GM19468 (cell line): ENCODE measurements around the gene RAPH1.
"Not testable (repeated sequence)": the region's sequence is repeated elsewhere in the genome, so short reads cannot be mapped to it uniquely, and the experiment has no call there.

Source experiments
- ATAC-seq: cut with Tn5 transposase; IDR thresholded peaks from one replicate; pipeline ENCODE4 v1.9.1; 2021; ENCODE audit warnings: mild to moderate bottlenecking, moderate library complexity, moderate number of reproducible peaks; ENCODE audit not compliant: unreplicated experiment; ENCODE audit errors: extremely low read depth

RAPH1 gene

DNA sequence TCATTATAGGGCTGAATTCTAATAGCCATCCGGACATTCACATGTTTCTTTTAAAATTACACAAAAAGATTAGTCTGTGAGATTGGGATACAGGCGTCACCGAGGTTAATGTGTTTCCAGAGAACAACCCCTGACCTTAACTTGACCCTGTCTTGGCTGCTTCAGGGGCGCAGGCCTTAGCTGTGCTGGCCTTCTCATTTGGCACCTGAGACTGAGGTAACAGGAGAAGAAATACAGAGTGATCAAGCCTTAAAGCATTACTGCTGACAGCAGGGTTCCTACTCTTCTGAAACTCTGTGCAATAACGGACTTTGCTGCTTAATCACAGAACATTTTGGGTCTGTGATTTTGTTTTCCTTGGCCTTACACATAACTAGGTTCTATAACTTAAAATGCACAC, 92.6 kb downstream of the RAPH1 start:
- no peak for ATAC-seq

DNA sequence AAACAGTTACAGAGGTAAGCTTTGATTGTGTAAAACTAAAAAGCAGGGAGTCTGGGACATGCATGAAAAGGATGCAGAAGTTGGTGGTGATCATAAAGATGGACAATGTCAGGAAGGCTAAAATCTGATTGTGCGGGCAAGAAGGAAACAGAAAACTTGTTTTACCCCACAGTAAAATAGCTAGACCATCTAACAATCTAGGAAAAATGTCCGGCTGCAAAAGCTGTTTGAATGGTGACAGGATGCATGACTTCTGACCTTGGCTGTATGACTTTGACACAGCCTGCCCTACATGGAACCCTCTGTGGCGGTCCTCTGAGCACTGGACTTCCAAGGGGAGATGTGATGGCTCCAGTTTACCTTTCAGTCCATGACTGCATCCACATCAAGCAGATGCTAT, 93.6 kb downstream of the RAPH1 start:
- no peak for ATAC-seq

DNA sequence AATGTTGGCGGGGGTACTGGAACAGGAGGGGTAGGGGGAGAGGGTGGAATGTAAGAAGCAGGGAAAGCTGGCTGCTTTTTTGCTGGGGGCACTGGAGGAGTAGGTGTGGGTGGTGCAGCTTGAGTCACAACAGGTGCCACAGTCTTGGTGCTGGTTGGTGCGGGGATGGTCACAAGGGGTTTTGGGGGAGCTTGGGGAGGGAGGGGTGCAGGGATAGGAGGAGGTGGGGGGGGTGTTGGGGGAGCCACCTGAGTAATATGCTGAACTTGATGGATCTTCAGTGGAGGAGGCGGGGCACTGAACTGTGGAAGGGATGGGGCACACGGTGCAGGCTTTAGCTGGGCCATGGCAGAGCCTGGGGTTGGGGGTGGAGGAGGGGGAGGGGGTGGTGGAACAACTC, 94.4 kb downstream of the RAPH1 start:
- no peak for ATAC-seq

DNA sequence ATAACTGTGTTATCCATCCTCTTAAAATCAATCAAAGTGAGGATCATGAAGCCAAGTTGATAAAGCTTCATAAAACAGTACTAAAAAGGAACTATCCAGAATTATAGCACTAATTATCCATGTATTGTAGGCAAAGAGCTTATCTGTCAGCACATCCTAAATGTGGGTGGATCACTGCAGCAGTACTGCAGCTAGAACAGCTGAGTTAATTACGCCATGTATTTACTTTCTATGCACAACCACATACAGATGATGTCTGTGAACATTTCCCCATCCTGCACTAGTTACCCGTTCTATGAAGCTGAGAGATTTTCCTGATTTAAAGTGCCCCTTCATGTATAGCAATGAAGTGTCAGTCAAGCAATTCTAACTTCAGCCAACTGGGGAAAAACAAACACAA, 96.6 kb downstream of the RAPH1 start:
- ATAC-seq: no peak

DNA sequence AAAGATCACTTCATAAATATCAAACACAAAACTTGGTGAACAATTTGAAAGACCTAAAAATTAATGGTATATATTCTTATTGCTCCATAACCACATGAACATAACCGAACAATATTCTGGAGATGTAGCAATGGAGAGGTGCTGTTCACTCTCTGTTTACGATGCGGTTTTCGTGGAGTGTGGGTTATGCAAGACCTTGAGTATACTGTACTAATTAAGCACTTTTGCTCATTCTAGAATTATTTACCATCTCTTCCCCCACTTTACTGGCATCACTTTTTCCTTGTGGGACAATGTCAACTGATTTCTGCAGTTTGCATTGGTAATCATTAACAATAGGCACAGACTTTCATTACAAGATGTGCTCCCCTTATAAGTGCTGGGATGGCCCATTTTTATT, 97.6 kb downstream of the RAPH1 start:
- ATAC-seq: no peak

DNA sequence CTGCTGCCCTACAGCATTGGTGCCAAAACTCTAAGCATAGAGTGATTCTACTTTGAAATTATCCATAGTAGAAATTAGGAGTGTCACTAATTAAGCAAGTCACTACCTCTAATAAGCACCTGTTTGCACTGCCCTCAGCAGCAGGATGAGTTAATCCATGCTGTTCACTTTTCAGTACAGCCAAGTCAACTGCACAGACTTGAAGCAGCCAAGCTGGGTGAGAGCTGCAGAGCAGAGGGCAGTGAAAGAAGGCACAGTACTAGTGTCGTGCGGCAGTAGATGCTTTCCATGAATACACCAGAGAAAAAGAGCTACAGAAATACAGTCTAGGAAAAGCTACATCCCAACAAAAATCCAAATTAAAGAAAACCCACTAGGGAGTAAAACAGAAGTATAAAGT, 98.6 kb downstream of the RAPH1 start:
- ATAC-seq: no peak

GRCh38 chr2:203432811-203433210, 102.3 kb downstream of the RAPH1 start:
- no peak for ATAC-seq

DNA sequence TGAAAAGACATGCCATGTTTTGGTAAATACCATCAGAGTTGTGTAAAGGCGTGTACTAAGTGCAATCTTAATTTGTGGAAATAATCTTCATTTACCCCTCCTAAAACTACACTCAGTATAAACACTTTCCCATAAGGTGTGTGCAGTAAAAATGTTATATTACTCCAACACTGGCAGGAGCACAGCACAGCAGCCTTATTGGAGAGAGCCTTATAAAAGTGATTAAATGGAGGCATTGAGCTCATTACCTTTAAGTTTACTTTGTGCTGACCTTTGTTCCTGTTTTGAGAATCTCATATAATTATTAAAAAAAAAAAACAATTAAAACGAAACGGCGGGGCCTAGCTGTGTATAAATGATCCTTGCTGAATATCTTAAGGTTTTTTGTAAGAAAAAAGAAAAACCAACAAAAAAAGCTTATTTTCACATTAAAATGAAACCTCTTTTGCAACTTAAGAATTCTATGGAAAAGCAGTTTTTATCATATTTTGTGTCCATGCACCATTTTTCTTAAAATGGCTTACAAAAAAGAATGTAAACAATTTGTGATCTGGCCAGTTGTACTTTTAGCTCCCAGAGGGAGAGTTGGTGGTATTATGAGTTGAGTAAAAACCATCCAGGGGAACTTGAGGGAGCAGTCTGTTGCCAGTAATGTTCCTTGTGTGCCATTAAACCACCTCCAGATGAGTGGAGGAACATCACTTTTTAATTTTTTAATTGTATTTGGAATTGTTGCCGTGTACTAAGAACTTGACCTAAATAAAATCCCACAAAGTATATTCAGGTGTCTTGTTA, 103.5 kb downstream of the RAPH1 start:
- no peak for ATAC-seq

DNA sequence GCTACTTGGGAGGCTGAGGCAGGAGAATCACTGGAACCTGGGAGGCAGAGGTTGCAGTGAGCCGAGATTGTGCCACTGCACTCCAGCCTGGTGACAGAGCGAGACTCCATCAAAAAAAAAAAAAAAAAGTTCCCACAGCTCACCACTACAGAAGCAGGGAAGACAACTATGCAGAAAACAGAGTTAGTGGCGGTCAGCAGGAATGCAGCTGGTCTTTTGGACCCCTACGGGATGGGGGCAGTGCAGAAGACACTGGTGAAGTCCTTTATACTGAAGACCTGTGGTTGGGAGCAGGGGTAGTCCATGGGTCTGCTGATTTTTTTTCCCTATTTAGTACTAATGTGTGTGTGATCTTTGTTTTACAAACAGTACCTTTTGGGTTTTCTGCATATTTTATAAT, 105.5 kb downstream of the RAPH1 start:
- not testable (repeated sequence) for ATAC-seq

- no peak for ATAC-seq
These were observed 108.0 kb downstream of the RAPH1 start for GRCh38 chr2:203427061-203427460.

GRCh38 chr2:203418271-203418670, 116.8 kb downstream of the RAPH1 start:
- no peak for ATAC-seq

DNA sequence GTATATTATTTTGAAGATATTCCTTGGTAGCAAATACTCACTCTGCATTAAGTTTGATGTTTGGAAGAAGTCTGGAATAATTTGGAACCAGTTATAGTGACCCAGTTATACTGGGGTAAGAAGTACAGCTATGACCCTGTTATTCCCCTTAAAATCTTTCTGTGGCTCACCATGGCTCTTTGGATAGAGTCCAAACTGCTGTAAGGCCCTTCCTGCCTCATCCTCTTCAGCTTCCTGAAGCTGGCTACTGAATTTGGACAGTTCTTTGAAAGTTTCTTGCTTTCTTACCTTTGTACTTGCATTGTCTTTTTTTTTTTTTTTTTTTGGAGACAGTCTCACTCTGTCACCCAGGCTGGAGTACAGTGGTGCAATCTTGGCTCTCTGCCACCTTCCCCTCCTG, 121.3 kb downstream of the RAPH1 start:
- ATAC-seq: no peak

DNA sequence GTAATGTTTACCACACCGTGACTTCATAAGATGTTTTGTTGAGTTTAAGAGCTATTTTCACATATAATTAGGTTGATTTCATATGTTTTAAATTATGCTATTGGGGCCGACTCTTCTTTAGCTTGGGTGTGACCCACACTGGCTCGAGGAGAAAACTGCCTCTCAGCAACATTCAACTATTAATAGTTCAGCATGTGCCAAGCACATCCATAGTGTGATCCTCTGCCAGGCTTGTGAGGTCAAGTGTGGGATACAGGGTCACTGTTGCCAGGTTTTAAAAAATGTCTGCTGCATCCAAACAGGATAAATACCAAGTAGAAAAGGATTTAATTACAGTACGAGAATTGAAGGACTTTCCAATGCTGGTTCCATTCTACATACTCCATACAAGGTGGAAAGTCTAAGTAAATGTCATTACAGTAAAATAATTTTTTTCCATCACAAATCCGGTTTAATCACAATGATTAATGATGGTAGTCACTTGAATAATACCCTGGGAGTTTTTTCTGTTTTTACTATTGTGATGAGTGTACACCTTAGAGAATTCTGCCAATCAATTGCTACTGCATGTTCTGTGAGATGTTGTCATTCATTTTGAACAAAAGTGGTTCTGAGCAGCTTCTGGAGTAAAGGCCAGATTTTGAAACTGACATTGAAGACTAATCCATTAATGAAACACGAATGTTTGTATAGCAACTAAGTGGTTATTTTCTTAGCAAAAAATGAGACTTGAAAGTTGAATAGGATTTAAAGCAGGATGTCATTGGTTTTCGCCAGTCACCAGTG, 122.4 kb downstream of the RAPH1 start:
- no peak for ATAC-seq

DNA sequence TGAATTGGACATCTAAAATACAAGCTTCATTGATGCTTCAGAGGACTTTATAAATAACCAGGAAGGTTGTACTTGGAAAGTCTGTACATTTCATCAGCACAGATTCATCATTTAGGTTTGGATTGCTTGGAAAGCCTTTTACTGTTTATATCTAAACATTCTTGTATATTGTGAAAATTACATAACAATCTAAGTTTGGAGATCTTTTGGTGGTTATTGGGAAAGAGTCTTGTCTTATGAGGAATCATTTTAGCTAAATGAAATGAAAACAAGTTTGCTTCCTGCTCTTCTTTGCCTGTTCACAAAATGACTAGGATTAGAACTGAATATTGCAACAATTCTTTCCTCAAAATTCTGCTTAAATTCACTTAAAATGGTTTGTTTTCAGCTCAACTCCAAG, 127.6 kb downstream of the RAPH1 start:
- no peak for ATAC-seq

DNA sequence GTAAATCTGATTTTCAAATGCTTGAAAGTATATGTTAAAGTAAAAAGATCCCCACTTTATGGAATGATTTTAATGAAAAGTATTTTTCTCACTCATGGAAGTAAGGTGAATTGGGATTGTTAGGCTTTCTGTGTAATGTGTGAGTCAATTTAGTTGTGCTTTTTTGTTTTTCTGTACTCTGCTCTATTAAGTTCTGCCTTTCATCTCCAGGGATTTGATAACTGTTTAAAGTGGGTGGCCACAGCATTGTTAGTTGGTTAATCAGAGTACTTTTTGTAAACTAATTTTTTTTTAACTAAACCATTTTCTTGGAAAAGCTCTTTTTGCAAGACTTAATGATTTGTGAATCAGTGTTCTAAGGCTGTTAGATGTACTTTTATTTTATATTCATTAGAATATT, 130.1 kb downstream of the RAPH1 start:
- ATAC-seq: no peak

GRCh38 chr2:203400805-203401585, 134.1 kb downstream of the RAPH1 start:
- no peak for ATAC-seq

- no peak for ATAC-seq
These were observed 136.1 kb downstream of the RAPH1 start for GRCh38 chr2:203399031-203399430.

- ATAC-seq: no peak
These were observed 138.4 kb downstream of the RAPH1 start for GRCh38 chr2:203396667-203397066.

DNA sequence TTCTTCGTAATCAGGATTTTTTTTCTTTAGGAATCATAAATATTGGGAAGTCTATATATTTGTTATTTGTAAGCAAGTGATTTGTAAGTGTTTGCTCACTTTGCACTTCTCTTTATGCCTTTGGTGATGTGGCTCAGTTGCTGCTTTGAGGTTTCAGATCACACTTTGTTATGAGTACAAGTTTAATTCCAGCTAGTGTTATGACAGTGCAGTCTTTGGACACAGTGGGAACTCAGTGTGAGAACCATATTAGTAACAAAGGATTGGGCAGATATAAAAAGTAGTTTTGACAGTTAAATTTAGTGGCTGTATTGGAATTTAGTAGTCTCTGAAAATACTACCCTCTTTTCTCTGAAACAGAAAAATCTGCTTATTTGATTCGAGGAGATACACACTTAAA, 139.2 kb downstream of the RAPH1 start:
- ATAC-seq: no peak

DNA sequence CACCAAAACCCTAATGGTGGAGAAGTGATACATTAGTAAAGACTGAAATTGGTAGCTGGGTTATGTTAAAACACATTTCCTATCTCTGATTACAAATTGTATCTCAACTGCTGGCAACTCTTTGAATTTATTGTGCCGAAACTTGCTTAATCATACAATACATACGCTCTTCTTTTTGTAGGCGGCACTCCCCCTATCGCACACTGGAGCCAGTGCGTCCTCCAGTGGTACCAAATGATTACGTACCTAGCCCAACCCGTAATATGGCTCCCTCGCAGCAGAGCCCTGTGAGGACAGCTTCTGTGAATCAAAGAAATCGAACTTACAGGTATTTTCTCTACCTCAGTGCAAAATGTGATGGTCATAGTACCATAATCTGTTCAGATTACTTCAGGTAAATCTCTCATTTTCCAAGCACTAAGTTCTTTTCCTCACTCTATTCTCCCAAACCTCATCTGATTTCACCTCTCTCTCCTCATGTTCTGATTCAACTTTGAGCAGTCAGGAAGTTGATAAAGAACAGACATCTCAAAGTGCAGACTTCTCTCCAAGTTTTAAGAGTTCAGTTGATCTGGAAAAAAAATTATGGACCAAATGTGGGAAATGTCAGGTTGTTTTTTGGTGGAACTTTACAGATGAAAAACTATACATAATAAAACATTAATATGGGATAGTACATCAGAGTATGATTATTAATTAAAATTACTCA, 140.4 kb downstream of the RAPH1 start:
- no peak for ATAC-seq
